Measurements from ENCODE around the gene BIRC7.
"Not testable (repeated sequence)": the region's sequence is repeated elsewhere in the genome, so short reads cannot be mapped to it uniquely, and the experiment has no call there.

The BIRC7 gene

GRCh38 chr20:63246490-63247288, 11.0 kb downstream of the BIRC7 start:
- H3K9ac ChIP-seq (ENCODE audit: low read depth in 1 of 2, low read length in 2 of 2): no peak overlapping the region
- H3K4me1 ChIP-seq (ENCODE audit: control insufficient read depth in 2 of 2, insufficient read depth in 2 of 2, low read length in 2 of 2): no peaks in the 10 kb centered on the region
- no peaks in the 10 kb centered on the region for H3K9me3 ChIP-seq (ENCODE audit: control insufficient read depth in 2 of 2, low read length in 2 of 2)
- no peak overlapping the region for H3K27ac ChIP-seq (ENCODE audit: low read depth in 2 of 2, low read length in 2 of 2)
- no peak overlapping the region for H3K4me3 ChIP-seq (ENCODE audit: low read length in 2 of 2)
- H3K27me3 ChIP-seq (ENCODE audit: control insufficient read depth in 2 of 2, insufficient read depth in 2 of 2, low read length in 2 of 2): peaks cover 0 to 11% of the 10 kb centered on the region in 2 donors
- no peaks in the 10 kb centered on the region for H3K36me3 ChIP-seq (ENCODE audit: control insufficient read depth in 2 of 2, insufficient read depth in 2 of 2, low read length in 2 of 2)

- H3K36me3 ChIP-seq (ENCODE audit: control insufficient read depth in 2 of 2, insufficient read depth in 2 of 2, low read length in 2 of 2): no peaks in the 10 kb centered on the region
- no peak overlapping the region for H3K4me3 ChIP-seq (ENCODE audit: low read length in 2 of 2)
- peaks cover 3 to 11% of the 10 kb centered on the region in 2 donors for H3K27me3 ChIP-seq (ENCODE audit: control insufficient read depth in 2 of 2, insufficient read depth in 2 of 2, low read length in 2 of 2)
- no peaks in the 10 kb centered on the region for H3K4me1 ChIP-seq (ENCODE audit: control insufficient read depth in 2 of 2, insufficient read depth in 2 of 2, low read length in 2 of 2)
- no peaks in the 10 kb centered on the region for H3K9me3 ChIP-seq (ENCODE audit: control insufficient read depth in 2 of 2, low read length in 2 of 2)
- H3K27ac ChIP-seq (ENCODE audit: low read depth in 2 of 2, low read length in 2 of 2): no peak overlapping the region
- H3K9ac ChIP-seq (ENCODE audit: low read depth in 1 of 2, low read length in 2 of 2): no peak overlapping the region
Measured at GRCh38 chr20:63247671-63248228, 12.0 kb downstream of the BIRC7 start.

GRCh38 chr20:63248835-63249591, 13.3 kb downstream of the BIRC7 start:
- Histone ChIP-seq H3K4me1 (ENCODE audit: control insufficient read depth in 2 of 2, insufficient read depth in 2 of 2, low read length in 2 of 2) (no peaks in the 10 kb centered on the region), H3K9me3 (ENCODE audit: control insufficient read depth in 2 of 2, low read length in 2 of 2) (no peaks in the 10 kb centered on the region), H3K27me3 (ENCODE audit: control insufficient read depth in 2 of 2, insufficient read depth in 2 of 2, low read length in 2 of 2) (peaks cover 7 to 11% of the 10 kb centered on the region in 2 donors), H3K36me3 (ENCODE audit: control insufficient read depth in 2 of 2, insufficient read depth in 2 of 2, low read length in 2 of 2) (no peaks in the 10 kb centered on the region), H3K9ac (ENCODE audit: low read depth in 1 of 2, low read length in 2 of 2) (no peak overlapping the region), H3K27ac (ENCODE audit: low read depth in 2 of 2, low read length in 2 of 2) (no peak overlapping the region), H3K4me3 (ENCODE audit: low read length in 2 of 2) (no peak overlapping the region)

- H3K9ac ChIP-seq (ENCODE audit: low read depth in 1 of 2, low read length in 2 of 2): no peak overlapping the region
- no peak overlapping the region for H3K4me3 ChIP-seq (ENCODE audit: low read length in 2 of 2)
- H3K4me1 ChIP-seq (ENCODE audit: control insufficient read depth in 2 of 2, insufficient read depth in 2 of 2, low read length in 2 of 2): no peaks in the 10 kb centered on the region
- H3K27me3 ChIP-seq (ENCODE audit: control insufficient read depth in 2 of 2, insufficient read depth in 2 of 2, low read length in 2 of 2): peaks cover 10 to 12% of the 10 kb centered on the region in 2 donors
- H3K36me3 ChIP-seq (ENCODE audit: control insufficient read depth in 2 of 2, insufficient read depth in 2 of 2, low read length in 2 of 2): no peaks in the 10 kb centered on the region
- H3K9me3 ChIP-seq (ENCODE audit: control insufficient read depth in 2 of 2, low read length in 2 of 2): no peaks in the 10 kb centered on the region
- H3K27ac ChIP-seq (ENCODE audit: low read depth in 2 of 2, low read length in 2 of 2): no peak overlapping the region
Measured at GRCh38 chr20:63249891-63250290, 14.2 kb downstream of the BIRC7 start.

GRCh38 chr20:63251350-63251749, 15.6 kb downstream of the BIRC7 start:
- H3K27ac ChIP-seq (ENCODE audit: low read depth in 2 of 2, low read length in 2 of 2); H3K9ac ChIP-seq (ENCODE audit: low read depth in 1 of 2, low read length in 2 of 2); H3K36me3 ChIP-seq (ENCODE audit: control insufficient read depth in 2 of 2, insufficient read depth in 2 of 2, low read length in 2 of 2); H3K4me3 ChIP-seq (ENCODE audit: low read length in 2 of 2); H3K4me1 ChIP-seq (ENCODE audit: control insufficient read depth in 2 of 2, insufficient read depth in 2 of 2, low read length in 2 of 2); H3K9me3 ChIP-seq (ENCODE audit: control insufficient read depth in 2 of 2, low read length in 2 of 2): not testable (repeated sequence)
- H3K27me3 ChIP-seq (ENCODE audit: control insufficient read depth in 2 of 2, insufficient read depth in 2 of 2, low read length in 2 of 2): peaks cover 21 to 26% of the 10 kb centered on the region in 2 donors

GRCh38 chr20:63252284-63252711, 16.6 kb downstream of the BIRC7 start:
- H3K27me3 ChIP-seq (ENCODE audit: control insufficient read depth in 2 of 2, insufficient read depth in 2 of 2, low read length in 2 of 2): peaks cover 19 to 21% of the 10 kb centered on the region in 2 donors
- no peaks in the 10 kb centered on the region for H3K36me3 ChIP-seq (ENCODE audit: control insufficient read depth in 2 of 2, insufficient read depth in 2 of 2, low read length in 2 of 2)
- no peak overlapping the region for H3K4me3 ChIP-seq (ENCODE audit: low read length in 2 of 2)
- H3K4me1 ChIP-seq (ENCODE audit: control insufficient read depth in 2 of 2, insufficient read depth in 2 of 2, low read length in 2 of 2): no peaks in the 10 kb centered on the region
- no peaks in the 10 kb centered on the region for H3K9me3 ChIP-seq (ENCODE audit: control insufficient read depth in 2 of 2, low read length in 2 of 2)
- no peak overlapping the region for H3K9ac ChIP-seq (ENCODE audit: low read depth in 1 of 2, low read length in 2 of 2)
- no peak overlapping the region for H3K27ac ChIP-seq (ENCODE audit: low read depth in 2 of 2, low read length in 2 of 2)

- no peak overlapping the region for H3K9ac ChIP-seq (ENCODE audit: low read depth in 1 of 2, low read length in 2 of 2)
- no peaks in the 10 kb centered on the region for H3K36me3 ChIP-seq (ENCODE audit: control insufficient read depth in 2 of 2, insufficient read depth in 2 of 2, low read length in 2 of 2)
- no peaks in the 10 kb centered on the region for H3K4me1 ChIP-seq (ENCODE audit: control insufficient read depth in 2 of 2, insufficient read depth in 2 of 2, low read length in 2 of 2)
- H3K4me3 ChIP-seq (ENCODE audit: low read length in 2 of 2): no peak overlapping the region
- no peak overlapping the region for H3K27ac ChIP-seq (ENCODE audit: low read depth in 2 of 2, low read length in 2 of 2)
- no peaks in the 10 kb centered on the region for H3K9me3 ChIP-seq (ENCODE audit: control insufficient read depth in 2 of 2, low read length in 2 of 2)
- peaks cover 21 to 22% of the 10 kb centered on the region in 2 donors for H3K27me3 ChIP-seq (ENCODE audit: control insufficient read depth in 2 of 2, insufficient read depth in 2 of 2, low read length in 2 of 2)
Measured at GRCh38 chr20:63253065-63253437, 17.3 kb downstream of the BIRC7 start.

- Histone ChIP-seq H3K36me3 (ENCODE audit: control insufficient read depth in 2 of 2, insufficient read depth in 2 of 2, low read length in 2 of 2) (no peaks in the 10 kb centered on the region), H3K9me3 (ENCODE audit: control insufficient read depth in 2 of 2, low read length in 2 of 2) (no peaks in the 10 kb centered on the region), H3K27me3 (ENCODE audit: control insufficient read depth in 2 of 2, insufficient read depth in 2 of 2, low read length in 2 of 2) (peaks cover 18 to 21% of the 10 kb centered on the region in 2 donors), H3K4me3 (ENCODE audit: low read length in 2 of 2) (no peak overlapping the region), H3K4me1 (ENCODE audit: control insufficient read depth in 2 of 2, insufficient read depth in 2 of 2, low read length in 2 of 2) (no peaks in the 10 kb centered on the region), H3K27ac (ENCODE audit: low read depth in 2 of 2, low read length in 2 of 2) (no peak overlapping the region), H3K9ac (ENCODE audit: low read depth in 1 of 2, low read length in 2 of 2) (no peak overlapping the region)
Measured at GRCh38 chr20:63253438-63254231, 17.9 kb downstream of the BIRC7 start.

GRCh38 chr20:63254232-63254605, 18.5 kb downstream of the BIRC7 start, which contains the start of gene NKAIN4:
Gene NKAIN4 (minus strand): TSS chr20:63254463. CDS start chr20:63254450, 13 bp downstream.
- Histone ChIP-seq H3K27me3 (ENCODE audit: control insufficient read depth in 2 of 2, insufficient read depth in 2 of 2, low read length in 2 of 2) (peaks cover 18 to 21% of the 10 kb centered on the region in 2 donors), H3K4me1 (ENCODE audit: control insufficient read depth in 2 of 2, insufficient read depth in 2 of 2, low read length in 2 of 2) (no peaks in the 10 kb centered on the region), H3K27ac (ENCODE audit: low read depth in 2 of 2, low read length in 2 of 2) (no peak within 1 kb of the TSS), H3K4me3 (ENCODE audit: low read length in 2 of 2) (no peak within 1 kb of the TSS), H3K36me3 (ENCODE audit: control insufficient read depth in 2 of 2, insufficient read depth in 2 of 2, low read length in 2 of 2) (no peaks in the 10 kb centered on the region), H3K9ac (ENCODE audit: low read depth in 1 of 2, low read length in 2 of 2) (no peak within 1 kb of the TSS), H3K9me3 (ENCODE audit: control insufficient read depth in 2 of 2, low read length in 2 of 2) (no peaks in the 10 kb centered on the region)

Measured in mucosa of rectum (tissue), 2 donors.